Measurements from ENCODE around the gene DAGLA. TPM values are rescaled to one million over a fixed set of nuclear protein-coding genes. Genes with fewer than 3 reads are reported as not detected.
A peak's percentile ranks its signal among the peaks of the same experiment; 100 is the strongest.

The DAGLA gene, protein sequence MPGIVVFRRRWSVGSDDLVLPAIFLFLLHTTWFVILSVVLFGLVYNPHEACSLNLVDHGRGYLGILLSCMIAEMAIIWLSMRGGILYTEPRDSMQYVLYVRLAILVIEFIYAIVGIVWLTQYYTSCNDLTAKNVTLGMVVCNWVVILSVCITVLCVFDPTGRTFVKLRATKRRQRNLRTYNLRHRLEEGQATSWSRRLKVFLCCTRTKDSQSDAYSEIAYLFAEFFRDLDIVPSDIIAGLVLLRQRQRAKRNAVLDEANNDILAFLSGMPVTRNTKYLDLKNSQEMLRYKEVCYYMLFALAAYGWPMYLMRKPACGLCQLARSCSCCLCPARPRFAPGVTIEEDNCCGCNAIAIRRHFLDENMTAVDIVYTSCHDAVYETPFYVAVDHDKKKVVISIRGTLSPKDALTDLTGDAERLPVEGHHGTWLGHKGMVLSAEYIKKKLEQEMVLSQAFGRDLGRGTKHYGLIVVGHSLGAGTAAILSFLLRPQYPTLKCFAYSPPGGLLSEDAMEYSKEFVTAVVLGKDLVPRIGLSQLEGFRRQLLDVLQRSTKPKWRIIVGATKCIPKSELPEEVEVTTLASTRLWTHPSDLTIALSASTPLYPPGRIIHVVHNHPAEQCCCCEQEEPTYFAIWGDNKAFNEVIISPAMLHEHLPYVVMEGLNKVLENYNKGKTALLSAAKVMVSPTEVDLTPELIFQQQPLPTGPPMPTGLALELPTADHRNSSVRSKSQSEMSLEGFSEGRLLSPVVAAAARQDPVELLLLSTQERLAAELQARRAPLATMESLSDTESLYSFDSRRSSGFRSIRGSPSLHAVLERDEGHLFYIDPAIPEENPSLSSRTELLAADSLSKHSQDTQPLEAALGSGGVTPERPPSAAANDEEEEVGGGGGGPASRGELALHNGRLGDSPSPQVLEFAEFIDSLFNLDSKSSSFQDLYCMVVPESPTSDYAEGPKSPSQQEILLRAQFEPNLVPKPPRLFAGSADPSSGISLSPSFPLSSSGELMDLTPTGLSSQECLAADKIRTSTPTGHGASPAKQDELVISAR
- total RNA-seq (2021; fragmentation: NEBNext Ultra II Directional; extraction: Animal tissue kit (Norgen Biotek cat#: 25700)): 1 to 10 TPM; 2.4 to 4.2 (median 3.3) TPM
- long read RNA-seq, partial matches to known transcripts: 0 of 1 reads
- long read RNA-seq, other reads (novel, unspliced or antisense): 1 of 1 reads

DNA sequence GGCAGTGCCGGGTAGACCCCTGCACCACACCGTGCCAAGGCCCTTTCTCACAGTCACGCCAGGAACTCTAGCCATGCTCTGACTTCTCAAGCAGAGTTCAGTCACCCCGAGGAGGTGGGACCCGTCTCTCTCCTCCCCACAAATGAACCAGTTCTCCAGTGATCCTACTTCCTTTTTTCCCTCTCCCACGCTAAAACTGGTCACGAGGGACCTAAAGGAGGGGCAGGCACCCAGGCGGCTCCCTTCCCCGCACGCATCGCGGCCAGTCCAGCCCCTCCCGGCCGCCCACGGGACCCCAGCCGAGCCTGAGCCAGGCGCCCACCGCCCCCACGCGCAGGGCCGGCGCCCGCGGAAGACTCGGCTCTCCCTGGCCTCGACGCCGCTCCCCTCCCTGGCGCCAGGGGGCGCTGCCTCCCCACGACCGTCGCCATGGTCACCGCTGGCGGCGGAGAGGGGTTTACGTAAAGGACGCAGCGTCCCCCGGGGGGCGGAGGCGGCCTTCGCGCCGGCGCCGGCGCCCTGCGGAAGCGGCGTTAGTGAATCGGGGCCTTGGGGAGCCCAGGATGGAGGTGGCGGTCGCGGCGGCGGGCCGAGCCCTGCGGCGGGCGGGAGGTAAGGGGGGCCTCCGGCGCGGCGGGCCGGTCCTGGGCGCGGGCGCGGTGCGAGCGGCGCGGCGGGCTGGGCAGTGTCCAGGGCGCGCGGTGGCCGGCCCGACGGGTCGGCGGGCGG lies at the start of gene DAGLA:
Gene DAGLA (plus strand): TSS at position 499 of the 729 bp plus-strand sequence. CDS start 39,765 bp downstream, outside the sequence.
- Mint-ChIP-seq H3K9me3 (no peaks in the 10 kb centered on the region), H3K4me3 (peak within 1 kb of the TSS; percentile 81), H3K4me1 (ENCODE audit: low read depth) (peaks cover 6% of the 10 kb centered on the region; the same call in 1 of the 2 replicates), H3K27me3 (ENCODE audit: insufficient read depth) (peaks cover 35% of the 10 kb centered on the region), H3K36me3 (ENCODE audit: low read depth) (no peaks in the 10 kb centered on the region), H3K27ac (no peak within 1 kb of the TSS)
- DNase-seq: no peak
- TF ChIP-seq, protein P1, sequence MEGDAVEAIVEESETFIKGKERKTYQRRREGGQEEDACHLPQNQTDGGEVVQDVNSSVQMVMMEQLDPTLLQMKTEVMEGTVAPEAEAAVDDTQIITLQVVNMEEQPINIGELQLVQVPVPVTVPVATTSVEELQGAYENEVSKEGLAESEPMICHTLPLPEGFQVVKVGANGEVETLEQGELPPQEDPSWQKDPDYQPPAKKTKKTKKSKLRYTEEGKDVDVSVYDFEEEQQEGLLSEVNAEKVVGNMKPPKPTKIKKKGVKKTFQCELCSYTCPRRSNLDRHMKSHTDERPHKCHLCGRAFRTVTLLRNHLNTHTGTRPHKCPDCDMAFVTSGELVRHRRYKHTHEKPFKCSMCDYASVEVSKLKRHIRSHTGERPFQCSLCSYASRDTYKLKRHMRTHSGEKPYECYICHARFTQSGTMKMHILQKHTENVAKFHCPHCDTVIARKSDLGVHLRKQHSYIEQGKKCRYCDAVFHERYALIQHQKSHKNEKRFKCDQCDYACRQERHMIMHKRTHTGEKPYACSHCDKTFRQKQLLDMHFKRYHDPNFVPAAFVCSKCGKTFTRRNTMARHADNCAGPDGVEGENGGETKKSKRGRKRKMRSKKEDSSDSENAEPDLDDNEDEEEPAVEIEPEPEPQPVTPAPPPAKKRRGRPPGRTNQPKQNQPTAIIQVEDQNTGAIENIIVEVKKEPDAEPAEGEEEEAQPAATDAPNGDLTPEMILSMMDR (IDR thresholded peaks at IDR 0.05): peak; percentile 97

DNA sequence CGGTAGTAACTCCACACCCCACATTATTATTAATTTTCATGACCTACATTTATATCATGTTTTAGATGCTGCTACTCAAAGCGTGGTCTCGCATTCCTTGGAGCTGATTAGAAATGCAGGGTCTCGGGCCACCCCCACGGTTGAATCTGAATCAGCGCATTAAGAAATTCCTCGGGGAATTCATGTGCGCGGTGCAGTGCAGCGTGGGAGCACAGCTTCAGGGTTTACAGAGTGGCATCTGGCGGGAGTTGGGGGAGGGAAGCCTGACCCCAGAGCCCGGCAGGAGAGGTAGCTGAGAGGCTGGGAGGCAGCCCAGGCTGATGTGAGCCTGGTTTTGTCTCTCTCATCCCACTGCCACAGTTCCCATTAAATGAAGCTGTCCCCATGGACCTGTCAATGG lies 48.1 kb upstream of the DAGLA start:
- peaks cover 17% of the 10 kb centered on the region; the same call in 1 of the 2 replicates for H3K4me1 Mint-ChIP-seq (ENCODE audit: low read depth)
- peaks cover 37% of the 10 kb centered on the region for H3K27me3 Mint-ChIP-seq (ENCODE audit: insufficient read depth)
- no peak overlapping the region for H3K4me3 Mint-ChIP-seq
- DNase-seq: no peak
- H3K27ac Mint-ChIP-seq: no peak overlapping the region
- TF ChIP-seq, protein P1 (IDR thresholded peaks at IDR 0.05): no peak
- H3K36me3 Mint-ChIP-seq (ENCODE audit: low read depth): no peaks in the 10 kb centered on the region
- no peaks in the 10 kb centered on the region for H3K9me3 Mint-ChIP-seq

DNA sequence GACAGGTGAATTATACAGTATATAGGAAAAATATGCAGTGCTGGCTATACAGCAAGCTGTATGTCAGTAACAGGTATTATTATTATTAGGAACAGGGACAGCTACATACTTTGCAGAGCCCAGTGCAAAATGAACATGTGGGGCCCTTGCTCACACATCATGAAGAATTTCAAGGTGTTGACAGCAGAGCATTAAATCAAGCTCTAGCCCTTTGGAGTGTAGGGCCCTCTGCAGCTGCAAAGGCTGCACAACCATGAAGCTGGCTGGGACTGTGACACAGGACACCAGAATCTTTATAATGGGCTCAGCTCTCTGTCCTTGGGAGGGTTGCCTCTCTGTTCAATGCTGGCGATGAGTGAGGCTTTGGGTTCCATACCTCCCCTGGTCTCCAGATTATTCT lies 44.9 kb upstream of the DAGLA start:
- Mint-ChIP-seq H3K4me3 (no peak overlapping the region), H3K4me1 (ENCODE audit: low read depth) (0 out of 2 replicates have a peak, but pooled peaks cover 8% of the 10 kb centered on the region), H3K27me3 (ENCODE audit: insufficient read depth) (peaks cover 36% of the 10 kb centered on the region), H3K27ac (no peak overlapping the region), H3K9me3 (no peaks in the 10 kb centered on the region), H3K36me3 (ENCODE audit: low read depth) (no peaks in the 10 kb centered on the region)
- TF ChIP-seq, protein P1 (IDR thresholded peaks at IDR 0.05): no peak
- DNase-seq: no peak

DNA sequence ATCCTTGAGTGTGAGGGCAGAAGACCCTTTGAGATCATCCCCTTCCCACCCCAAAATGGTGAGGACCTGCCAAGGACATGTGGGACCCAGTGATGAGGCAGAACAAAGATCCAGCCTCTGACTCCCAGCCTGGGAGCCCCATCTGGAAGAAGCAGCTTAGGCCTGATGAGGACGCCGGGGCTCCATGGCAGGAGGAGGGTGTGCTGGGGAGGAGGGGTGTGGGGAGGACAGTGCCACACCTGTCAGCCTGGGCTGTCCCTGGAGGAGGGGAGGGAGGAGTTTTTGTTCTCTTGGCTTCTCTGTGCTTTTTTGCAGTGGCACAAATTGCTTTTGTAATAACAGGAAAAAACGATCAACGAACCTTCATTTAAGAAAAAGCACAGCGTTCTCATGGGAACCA lies 44.4 kb upstream of the DAGLA start:
- Mint-ChIP-seq H3K36me3 (ENCODE audit: low read depth) (no peaks in the 10 kb centered on the region), H3K4me3 (no peak overlapping the region), H3K27me3 (ENCODE audit: insufficient read depth) (peaks cover 37% of the 10 kb centered on the region), H3K4me1 (ENCODE audit: low read depth) (0 out of 2 replicates have a peak, but pooled peaks cover 8% of the 10 kb centered on the region), H3K9me3 (no peaks in the 10 kb centered on the region), H3K27ac (no peak overlapping the region)
- DNase-seq: no peak
- TF ChIP-seq, protein P1 (IDR thresholded peaks at IDR 0.05): no peak
